HG03066 (cell line): ENCODE data around the gene SPINK13.
"Not testable (repeated sequence)": the region's sequence is repeated elsewhere in the genome, so short reads cannot be mapped to it uniquely, and the experiment has no call there.

ENCODE experiments used
- ATAC-seq: cut with Tn5 transposase; IDR thresholded peaks from one replicate; pipeline ENCODE4 v1.9.1; 2021; ENCODE audit warnings: low read depth; ENCODE audit not compliant: unreplicated experiment

Gene SPINK13, protein sequence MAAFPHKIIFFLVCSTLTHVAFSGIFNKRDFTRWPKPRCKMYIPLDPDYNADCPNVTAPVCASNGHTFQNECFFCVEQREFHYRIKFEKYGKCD

DNA sequence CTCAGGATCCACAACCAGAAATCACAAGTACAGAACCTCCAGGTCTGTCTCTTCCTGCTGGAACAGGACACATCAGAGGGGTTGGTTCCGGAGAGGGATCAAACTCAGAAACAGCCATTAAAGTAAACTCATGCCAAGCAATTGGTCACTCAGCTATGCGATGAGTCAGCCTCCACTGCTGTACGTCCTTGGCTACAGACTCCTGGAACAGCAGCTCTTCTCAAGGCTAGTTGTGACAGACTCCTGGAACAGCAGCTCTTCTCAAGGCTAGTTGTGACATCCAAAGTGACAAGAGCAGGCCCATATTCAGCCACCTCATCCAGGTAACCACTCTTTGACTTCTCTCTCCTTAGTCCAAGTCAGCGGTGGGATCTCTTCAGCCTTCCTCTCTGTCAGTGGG lies at the start of gene SPINK13:
Gene SPINK13, plus strand, starts transcription at position 229 of the 400 bp plus-strand sequence. CDS start 1,279 bp downstream, outside the sequence.
- ATAC-seq = no peak

DNA sequence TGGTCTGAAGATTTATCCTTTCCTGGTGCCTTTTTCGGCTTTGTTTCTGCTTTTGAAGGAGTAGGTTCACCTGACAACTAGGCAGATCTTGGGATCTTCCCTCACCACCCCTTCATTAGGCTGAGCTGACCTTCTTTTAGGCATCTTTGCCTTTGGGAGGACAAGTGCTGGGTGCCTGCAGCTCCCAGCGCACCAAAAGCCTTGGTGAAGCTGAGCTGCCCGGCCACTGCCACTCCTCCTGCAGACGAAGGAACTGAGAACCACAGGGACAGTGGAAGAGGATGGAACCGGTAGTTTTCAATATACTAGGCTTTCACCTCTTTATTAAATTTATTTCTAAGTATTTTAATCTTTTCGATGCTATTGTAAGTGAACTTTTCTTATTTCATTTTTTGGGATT lies 47.1 kb upstream of the SPINK13 start:
- ATAC-seq = no peak

- no peak for ATAC-seq
Observed at GRCh38 chr5:148224117-148224742, 44.4 kb upstream of the SPINK13 start.

GRCh38 chr5:148228392-148228984 lies 40.1 kb upstream of the SPINK13 start:
- ATAC-seq = no peak

DNA sequence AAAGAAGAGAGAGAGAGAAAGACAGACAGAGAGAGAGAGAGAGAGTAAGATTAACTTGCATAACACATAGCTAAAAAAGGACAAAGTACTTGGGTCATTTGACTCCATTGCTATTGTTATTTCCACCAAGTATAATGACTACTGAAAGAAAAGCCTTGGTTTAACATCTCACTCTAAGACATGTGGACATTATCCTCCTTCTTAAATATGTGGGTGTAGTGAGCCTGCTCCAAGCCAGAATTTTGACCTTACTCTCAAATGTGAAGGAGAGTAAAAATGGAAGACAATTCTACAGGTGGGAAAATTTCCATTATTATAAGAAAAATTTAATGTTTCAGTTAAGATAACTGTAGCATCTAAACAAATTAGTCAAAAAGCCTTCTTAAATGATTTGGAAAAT lies 38.8 kb upstream of the SPINK13 start:
- ATAC-seq = no peak

DNA sequence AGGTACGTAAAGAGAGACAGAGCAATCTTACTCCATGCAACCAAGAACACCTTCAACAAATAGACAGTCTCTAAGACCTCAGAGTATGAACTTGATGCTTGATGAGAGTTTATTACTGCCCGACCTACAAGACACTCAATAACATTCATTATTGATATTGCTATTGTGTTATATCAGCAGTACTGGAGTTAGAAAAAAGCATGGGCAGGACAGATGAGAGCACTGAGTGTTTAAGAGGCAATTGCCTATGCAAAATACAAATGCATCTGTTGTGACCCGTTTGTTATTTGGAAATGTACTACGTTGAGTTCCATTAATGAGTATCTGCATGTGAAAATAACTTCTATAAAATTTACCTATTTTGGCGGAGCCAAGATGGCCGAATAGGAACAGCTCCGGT lies 38.4 kb upstream of the SPINK13 start:
- no peak for ATAC-seq

DNA sequence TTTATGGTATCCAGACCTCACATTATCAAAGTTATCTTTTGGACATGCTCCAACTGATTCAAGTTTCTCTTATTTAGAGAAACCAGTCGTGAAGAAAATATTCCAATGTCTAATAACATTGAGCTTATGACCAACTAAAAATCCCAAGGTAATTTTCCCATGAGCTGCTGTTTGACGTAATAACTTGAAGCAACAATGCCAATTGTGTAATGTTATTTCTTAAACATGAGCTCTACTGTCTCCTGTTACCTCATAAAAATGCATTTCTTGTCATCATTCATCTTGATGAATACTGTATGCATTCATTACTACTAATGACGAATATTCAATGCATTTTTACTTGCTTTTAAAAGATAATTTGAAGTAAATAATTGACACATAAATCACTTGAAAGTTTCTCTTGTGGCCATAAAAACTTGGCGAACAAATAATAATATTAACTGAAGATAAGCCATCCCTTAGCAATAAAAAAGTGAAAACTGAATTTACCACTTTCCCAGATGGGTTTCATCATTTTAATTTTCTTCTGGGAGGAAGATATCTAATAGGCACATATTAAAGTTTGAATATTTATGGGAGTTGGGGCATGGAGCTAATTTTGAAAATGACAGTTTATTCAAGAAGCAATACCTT lies 30.7 kb upstream of the SPINK13 start:
- ATAC-seq = no peak

DNA sequence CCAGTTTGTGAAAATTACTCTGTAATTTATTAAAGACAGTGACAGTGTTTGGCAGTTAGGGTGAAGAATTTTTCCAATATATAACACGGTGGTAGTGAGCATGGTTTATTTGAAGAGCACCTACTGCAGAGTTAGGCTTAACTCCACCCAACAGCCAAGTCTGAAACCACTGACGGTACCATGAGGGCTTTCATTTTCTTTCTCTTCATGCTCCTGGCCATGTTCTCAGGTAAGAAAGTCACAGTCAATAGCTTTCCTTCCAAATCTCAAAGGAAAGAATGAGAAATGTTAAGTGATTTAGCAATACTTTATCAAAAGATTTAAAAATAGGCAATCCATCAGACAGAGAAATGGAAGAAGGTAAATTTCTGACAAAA lies 30.2 kb upstream of the SPINK13 start, which contains the start of gene MARCOL:
Gene MARCOL, plus strand, starts transcription at position 108 of the 377 bp plus-strand sequence. Its CDS starts 73 bp downstream, at position 181.
- no peak for ATAC-seq

DNA sequence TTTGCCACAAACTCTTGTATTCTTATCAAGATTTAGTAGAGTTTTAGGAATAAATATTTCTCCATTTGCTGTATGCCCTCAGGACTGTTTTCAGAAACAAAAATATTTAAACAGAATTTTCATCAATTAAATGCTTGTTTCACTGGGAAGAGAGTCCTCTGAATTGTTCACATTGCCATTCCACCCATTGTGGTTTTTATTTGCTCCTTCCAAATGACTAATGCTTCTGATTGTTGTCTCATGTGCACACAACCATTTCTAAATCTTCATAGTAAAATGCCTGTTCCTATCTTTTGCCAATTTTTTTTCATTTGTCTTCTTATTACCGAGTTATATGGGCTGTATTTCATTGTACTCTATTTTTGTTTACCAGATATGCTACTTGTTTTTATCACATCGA lies 19.7 kb upstream of the SPINK13 start:
- ATAC-seq = no peak

DNA sequence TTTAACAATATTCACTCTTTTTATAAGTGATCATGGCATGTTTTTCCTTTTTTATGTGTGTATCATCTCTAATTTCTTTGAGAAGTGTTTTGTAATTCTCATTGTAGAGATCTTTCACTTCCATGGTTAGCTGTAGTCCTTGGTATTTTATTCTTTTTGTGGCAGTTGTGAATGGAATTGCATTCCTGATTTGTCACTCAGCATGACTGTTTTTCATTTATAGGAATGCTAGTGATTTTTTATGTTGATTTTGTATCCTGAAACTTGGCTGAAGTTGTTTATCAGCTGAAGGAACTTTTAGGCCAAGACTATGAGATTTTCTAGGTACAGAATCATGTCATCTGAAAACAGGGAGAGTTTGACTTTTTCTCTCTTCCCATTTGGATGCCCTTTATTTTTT lies 13.1 kb upstream of the SPINK13 start:
- no peak for ATAC-seq

DNA sequence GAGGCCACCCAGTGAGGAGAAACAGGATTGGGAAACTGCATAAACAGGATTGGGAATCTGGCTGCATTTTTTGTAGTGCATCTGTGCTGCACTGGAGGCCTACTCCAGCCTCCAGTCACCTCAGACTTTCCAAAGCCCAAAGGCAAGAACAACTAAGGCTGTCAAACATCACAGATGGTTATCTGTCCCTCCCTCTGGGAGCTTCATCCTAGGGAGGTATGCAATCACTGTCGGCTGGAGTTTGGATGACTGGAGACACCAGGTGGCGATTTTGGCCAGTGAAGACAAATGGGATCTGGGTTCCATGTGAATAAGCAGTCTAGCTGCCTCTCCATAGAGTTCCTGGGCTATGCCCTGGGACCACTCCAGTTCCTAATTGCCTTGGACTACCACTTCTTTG lies 9.3 kb upstream of the SPINK13 start:
- ATAC-seq = no peak

DNA sequence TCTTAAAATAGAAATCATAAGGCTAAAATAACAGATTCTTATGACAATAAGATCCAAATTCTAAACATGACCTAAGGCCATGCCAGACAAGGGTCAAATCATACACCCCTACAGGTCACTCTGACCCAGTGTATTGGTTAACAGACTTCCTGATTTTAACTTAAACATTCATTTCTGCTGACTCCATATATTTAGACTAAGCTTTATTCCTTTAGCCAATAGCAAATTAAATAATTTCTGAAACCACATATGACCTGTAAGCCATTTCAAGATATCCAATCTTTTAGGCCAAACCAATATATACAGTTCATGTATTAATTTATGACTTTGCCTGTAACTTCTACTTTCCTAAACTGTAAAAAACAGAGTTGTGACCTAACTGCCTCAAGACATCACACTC lies 7.4 kb upstream of the SPINK13 start:
- ATAC-seq = no peak

GRCh38 chr5:148267962-148268361 lies 632 bp upstream of the SPINK13 start:
- no peak for ATAC-seq

GRCh38 chr5:148275129-148275528 lies 6.5 kb downstream of the SPINK13 start:
- not testable (repeated sequence) for ATAC-seq

DNA sequence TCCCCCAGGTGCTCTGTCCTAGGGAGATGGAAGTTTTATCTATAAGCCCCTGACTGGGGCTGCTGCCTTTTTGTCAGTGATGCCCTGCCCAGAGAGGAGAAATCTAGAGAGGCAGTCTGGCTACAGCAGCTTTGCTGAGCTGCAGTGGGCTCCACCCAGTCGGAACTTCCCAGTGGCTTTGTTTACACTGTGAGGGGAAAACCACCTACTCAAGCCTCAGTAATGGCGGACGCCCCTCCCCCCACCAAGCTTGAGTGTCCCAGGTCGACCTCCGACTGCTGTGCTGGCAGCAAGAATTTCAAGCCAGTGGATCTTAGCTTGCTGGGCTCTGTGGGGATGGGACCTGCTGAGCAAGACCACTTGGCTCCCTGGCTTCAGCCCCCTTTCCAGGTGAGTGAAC lies 12.3 kb downstream of the SPINK13 start:
- ATAC-seq = not testable (repeated sequence)

DNA sequence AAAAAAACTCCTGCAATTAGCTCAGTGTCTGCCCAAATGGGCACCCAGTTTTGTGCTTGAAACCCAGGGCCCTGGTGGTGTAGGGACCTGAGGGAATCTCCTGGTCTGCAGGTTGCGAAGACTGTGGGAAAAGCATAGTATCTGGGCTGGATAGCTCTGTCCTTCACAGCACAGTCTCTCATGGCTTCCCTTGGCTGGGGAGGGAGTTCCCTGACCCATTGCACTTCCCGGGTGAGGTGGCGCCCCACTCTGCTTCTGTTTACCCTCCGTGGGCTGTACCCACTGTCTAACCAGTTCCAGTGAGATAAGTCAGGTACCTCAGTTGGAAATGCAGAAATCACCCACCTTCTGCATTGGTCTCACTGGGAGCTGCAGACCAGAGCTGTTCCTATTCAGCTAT lies 12.7 kb downstream of the SPINK13 start:
- ATAC-seq = not testable (repeated sequence)

DNA sequence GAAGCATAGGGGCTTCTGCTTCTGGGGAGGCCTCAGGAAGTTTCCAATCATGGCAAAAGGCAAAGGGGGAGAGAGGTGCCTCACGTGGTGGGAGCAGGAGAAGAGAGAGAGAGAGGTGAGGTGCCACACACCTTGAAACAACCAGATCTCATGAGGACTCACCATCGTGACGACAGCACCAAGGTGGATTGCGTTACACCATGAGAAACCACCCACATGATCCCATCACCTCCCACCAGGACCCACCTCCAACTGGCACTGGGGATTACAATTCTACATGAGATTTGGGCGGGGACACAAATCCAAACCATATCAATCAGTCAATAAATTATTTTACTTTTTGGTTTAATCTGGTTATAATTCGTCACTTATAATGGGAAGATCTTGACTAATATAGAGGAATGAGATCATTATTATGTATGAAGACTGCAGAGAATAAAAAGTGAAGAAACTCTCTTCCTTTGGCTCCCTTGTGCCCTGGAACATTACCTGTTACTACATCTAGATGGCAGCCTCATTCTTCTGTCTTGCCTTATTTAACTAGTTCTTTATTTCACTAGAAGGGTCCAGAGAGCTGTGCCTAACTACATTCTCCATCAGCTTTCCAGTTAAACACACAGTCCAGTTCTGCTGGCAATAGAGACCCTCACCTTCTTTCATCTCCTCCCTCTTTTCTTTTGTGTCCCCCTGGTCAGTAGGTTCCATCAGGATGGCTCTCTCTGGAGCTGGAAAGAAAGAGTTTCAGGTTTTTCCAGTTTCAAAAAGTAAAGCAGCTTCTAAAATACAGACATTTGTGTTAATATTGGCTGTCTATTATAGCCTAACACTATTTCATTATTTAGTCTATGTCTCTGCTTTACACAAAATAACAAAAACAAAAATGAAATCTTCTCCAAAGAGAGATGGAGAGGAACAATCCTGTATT lies 21.9 kb downstream of the SPINK13 start:
- ATAC-seq = no peak

GRCh38 chr5:148297731-148298130 lies 29.1 kb downstream of the SPINK13 start:
- ATAC-seq = no peak

DNA sequence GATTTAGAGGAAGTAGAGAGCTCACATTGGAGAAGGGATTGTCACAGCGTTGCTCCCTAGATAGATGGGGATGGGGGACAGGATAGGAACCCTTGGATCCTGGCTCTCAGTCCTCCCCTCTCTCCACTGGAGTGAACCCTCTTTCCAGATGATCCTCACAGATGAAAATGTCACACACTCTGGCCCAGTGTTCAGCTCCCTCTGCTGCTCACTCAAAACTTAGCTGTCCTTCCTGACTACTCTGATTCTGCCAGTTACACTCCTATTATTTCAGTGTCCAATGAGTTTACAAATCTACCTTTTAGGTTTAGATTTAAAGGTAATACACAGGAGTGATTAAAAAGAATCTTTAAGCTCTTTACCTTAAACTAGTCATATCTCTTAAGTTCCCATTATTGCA lies 37.9 kb downstream of the SPINK13 start:
- no peak for ATAC-seq

GRCh38 chr5:148309019-148309418 lies 40.4 kb downstream of the SPINK13 start:
- no peak for ATAC-seq

- no peak for ATAC-seq
Observed at GRCh38 chr5:148309746-148310145, 41.2 kb downstream of the SPINK13 start.
